Erythroblast (primary cell): ENCODE results near the gene SPOP.
"Not testable (repeated sequence)": the region's sequence is repeated elsewhere in the genome, so short reads cannot be mapped to it uniquely, and the experiment has no call there.

Source experiments
- DNase-seq, 2 experiments: peaks; one replicate each; lab custom pipeline; 2025; lab: John Stamatoyannopoulos, UW
- GATA1 ChIP-seq: IDR thresholded peaks from 2 replicates; pipeline ENCODE4 v1.6.1; 2011; ENCODE audit warnings: low read depth, mild to moderate bottlenecking, control low read depth, low read length, moderate library complexity
- POLR2A ChIP-seq: IDR thresholded peaks from 2 replicates; pipeline ENCODE4 v1.6.1; 2011; ENCODE audit warnings: mild to moderate bottlenecking, low read length

Gene SPOP

DNA sequence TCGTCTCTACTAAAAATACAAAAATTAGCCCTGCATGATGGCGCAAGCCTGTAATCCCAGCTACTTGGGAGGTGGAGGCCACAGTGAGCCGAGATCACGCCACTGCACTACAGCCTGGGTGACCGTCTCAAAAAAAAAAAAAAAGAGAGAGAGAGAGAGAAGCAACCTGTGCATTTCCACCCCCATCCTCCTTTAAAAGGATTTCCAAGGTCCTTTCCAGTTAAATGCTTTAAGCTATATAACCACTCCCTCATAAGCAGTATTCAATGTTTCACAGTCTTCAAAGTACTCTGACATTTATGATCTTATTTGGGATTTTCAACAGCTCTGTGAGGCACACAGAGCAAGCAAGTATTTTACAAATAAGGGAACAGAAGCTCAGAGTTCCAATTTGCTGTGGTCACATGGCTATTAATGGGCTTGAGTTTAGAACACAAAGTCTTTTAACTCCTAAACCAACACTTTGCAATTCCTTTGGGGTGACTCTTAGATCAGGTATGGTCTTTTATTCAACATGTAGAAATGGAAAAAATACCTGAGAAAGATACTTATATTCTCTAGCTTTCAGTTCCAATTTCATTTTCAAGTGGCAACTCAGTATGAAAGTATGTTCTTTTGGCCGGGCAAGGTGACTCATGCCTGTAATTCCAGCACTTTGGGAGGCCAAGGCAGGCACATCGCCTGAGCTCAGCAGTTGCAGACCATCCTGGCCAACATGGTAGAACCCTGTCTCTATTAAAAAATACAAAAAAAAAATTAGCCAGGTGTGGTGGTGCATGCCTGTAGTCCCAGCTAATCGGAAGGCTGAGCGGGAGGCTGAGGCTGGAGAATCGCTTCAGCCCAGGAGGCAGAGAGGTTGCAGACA lies 31.3 kb downstream of the SPOP start:
- DNase-seq: no peak

DNA sequence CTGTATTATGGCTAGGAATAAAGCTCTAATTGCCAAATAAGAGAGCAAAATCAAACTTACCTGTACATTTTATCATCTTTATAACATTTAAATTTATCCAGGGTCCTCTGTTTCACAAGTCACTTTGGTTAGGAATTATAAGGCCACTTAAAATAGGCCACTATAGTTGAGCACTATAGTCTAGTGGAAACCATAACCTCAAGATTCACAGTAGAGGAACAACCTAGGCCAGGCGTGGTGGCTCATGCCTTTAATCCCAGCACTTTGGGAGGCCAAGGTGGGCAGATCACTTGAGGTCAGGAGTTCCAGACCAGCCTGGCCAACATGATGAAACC lies 31.9 kb downstream of the SPOP start:
- not testable (repeated sequence) for DNase-seq

More for the DNA sequence above, 31.3 kb downstream of the SPOP start:
- TF ChIP-seq GATA1: no peak
- no peak for TF ChIP-seq POLR2A

DNA sequence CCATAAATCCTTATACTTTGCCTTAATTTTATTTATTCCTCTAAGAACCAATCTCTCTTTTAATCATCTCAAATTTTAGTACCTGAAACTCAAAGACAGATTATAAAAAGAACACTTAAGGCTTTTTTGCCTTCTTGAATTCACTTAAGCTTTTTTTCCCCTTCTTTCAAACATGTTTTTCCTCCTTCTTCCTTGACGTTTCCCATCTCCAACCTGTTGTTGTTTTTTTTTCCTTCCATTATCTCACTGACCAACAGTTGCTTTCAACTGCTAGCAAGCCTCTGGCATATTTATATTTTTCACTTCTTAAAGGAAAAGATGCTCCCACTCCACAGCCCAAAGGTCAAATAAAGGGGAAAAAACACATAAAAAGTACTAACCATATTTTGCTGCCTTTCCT lies 32.2 kb downstream of the SPOP start:
- DNase-seq: no peak
- TF ChIP-seq POLR2A: no peak
- TF ChIP-seq GATA1: no peak

DNA sequence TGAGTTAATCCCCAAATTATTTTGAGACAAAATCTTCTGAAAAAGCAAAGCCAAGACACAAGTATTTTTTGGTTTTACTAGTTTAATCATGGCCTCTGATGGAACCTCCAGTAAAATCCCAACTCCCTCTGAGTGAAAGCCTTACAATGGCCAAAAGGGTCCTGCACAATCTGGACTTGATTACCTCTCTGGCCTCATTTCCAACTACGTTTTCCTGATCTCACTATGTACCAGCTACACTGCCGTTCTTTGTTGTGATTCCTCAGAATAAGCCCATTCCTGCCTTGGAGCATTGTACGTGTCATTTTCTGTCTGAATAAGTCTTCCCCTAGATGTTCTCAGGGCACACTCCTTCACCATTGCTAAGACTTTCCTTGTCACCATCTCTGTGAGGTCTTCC lies 37.3 kb downstream of the SPOP start:
- no peak for DNase-seq
- TF ChIP-seq GATA1: no peak
- TF ChIP-seq POLR2A: no peak

DNA sequence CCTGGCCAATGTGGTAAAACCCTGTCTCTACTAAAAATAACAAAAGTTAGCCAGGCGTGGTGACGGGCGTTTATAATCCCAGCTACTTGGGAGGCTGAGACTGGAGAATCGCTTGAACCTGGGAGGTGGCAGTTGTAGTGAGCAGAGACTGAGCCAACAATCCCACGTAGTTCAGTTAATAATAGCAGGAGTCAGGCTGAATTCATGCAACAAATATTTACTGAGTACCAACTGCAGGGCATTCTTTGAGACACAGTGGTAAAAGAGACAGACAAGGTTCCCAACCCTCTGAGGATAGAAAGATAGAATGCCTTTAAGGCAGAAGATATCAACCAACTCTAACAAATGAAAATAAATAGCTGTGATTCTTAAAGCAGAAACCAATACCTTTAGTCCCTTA lies 39.1 kb downstream of the SPOP start:
- no peak for DNase-seq

DNA sequence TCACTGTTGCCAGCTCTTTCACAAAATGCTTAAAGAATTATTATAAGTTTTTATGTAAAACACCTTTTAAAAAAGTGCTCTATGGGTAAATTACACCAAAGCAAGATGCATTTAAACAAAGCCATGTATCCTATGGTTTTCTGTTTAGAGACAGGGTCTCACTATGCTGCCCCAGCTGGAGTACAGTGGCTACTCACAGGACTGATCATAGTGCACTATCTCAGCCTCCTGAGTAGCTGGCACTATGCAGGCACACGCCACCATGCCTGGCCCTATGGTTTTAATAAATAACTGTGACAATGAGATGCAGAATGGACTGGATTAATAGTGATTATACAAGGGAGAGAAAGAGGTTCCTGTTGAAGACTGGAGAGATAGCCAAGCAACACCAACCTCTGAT lies 40.2 kb downstream of the SPOP start:
- TF ChIP-seq POLR2A (no peak), GATA1 (no peak)

More for the DNA sequence above, 39.1 kb downstream of the SPOP start:
- TF ChIP-seq POLR2A (no peak), GATA1 (no peak)

DNA sequence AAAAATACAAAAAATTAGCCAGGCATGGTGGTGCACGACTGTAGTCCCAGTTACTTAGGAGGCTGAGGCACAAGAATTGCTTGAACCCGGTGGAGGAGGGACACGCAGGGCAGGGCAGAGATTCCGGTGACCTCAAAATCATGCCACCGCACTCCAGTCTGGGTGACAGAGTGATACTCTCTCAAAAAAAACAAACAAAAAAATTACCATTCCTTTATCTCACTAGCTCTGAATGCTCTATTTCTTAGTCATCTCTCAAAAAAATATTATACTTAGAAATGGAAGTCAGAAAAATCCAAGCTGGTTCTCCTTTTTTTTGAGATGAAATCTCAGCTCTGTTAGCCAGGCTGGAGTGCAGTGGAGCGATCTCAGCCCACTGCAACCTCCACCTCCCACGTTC lies 40.8 kb downstream of the SPOP start:
- DNase-seq: no peak
- TF ChIP-seq POLR2A (no peak), GATA1 (no peak)

More for the DNA sequence above, 40.2 kb downstream of the SPOP start:
- no peak for DNase-seq

DNA sequence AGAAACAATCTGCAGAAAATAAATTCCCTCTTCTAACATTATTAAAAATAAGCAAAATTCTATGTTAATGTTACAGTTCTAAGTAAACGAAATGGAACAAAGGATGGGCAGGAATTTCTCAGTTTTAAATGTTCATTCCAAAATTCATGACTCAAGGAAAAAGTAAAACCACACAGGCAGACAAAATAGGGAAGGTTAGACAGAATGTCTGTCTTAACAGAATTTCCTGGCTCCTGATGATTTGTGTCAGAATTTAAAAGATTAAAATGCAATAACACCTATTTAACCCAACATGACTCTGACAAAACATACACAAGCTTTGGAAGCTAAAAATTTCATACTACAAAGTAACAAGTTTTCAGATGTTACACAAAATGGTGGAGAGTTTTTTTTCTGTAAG lies 42.8 kb downstream of the SPOP start:
- TF ChIP-seq POLR2A (no peak), GATA1 (no peak)
- DNase-seq: no peak

DNA sequence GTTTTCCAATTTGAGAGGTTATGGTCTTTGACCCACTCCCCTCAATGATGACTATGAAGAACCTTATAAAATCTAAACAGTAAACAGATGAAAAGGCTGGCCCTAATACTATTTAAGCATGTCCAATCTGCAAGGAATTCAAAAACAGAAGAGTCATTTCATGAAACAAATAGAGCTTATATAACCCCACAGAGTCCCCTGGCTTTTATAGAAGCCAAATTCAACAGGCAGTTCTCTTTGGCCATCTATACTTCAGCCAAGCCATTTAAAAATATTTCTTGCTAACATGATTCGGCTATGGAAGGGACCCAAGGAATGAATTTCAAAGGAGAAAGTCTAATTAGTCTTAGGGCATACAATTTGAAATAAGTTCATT lies 43.4 kb downstream of the SPOP start:
- DNase-seq: no peak
- no peak for TF ChIP-seq POLR2A
- no peak for TF ChIP-seq GATA1

DNA sequence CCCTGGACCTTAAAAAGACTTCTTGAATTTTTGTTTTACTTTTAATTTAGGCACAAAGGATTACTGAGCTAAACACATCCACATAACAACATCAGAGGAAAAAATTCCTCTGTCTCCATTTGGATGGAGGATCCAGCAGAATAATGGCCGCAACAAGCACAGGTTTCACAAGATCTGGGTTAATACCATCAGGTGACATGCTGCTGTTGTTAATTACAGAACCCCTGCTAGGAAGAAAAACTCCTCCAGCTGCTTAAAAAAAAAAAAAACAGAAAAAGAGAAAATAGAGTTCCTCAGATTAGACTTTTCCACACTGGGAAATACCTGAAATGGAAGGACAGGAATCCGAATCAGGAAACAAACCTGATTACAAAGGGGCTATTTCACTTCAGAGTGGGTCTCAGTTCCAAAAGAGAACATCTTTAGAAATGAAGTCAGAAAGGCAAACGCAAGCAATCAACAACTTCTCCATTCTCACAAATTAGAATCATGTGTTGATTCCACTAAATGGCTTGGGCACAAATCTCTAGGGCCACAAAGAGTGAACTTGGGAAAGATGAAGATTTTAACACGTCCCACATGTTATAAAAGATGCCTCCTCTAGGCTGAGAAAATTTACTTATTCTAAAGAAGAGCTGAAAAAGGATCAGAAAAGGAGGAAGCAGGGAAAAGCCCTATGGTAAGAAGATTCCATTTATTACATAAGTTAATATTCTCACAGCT lies 44.0 kb downstream of the SPOP start:
- no peak for DNase-seq
- TF ChIP-seq POLR2A: no peak

DNA sequence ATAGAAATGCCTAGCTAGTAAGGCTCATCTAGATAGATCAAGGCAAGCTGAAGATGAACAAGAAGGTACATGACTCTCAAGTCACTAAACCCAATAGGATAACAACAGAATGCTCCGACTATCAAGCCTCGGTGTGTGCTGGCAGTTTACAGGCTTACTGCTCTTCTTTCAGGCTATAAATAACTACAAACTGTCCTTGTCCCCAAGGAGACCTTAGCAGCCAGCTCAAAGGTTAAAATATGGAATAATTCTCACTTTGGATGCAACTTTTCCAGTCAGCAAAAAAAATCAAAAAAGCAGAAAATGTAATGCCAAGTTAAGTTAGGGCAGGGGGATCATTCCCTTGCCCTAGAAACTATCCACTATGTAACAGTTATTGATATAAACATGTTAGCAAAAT lies 44.6 kb downstream of the SPOP start:
- no peak for DNase-seq
- no peak for TF ChIP-seq POLR2A
- no peak for TF ChIP-seq GATA1

DNA sequence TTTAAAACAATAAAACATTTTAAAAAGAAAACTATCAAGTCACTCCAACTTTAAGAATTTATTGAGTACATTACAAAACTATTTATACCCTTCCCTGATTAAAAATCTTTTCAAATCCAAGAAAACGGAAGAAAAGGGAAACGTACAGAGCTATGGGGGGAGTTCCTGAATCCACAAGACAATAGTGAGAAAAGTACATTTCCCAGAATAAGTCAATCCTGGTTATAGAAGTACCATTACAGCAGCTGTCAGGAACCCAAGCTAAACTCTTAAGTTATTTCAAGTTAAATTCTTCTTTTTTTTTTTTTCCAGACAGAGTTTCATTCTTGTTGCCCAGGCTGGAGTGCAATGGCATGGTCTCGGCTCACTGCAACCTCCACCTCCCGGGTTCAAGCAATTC lies 45.7 kb downstream of the SPOP start:
- TF ChIP-seq POLR2A: no peak
- no peak for TF ChIP-seq GATA1
- DNase-seq: no peak

DNA sequence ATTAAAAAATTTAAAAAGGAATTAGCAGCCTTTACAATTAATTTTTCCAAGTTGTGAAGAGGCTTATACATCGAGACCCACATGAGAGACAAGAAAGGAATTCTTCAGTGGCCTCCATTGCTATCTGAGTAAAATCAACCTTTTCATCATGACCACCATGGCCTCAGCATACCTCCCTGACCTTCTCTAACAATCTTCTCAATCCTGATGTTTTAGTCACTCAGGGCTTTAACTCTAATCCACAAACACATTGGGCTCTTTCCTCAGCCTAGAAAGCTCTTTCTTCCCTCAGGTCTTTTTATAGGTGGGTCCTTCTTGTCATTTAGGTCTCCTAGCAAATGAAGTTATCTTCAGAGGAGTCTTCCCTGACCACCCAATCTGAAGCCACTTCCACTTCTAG lies 46.4 kb downstream of the SPOP start:
- no peak for DNase-seq
- TF ChIP-seq GATA1 (no peak), POLR2A (no peak)

DNA sequence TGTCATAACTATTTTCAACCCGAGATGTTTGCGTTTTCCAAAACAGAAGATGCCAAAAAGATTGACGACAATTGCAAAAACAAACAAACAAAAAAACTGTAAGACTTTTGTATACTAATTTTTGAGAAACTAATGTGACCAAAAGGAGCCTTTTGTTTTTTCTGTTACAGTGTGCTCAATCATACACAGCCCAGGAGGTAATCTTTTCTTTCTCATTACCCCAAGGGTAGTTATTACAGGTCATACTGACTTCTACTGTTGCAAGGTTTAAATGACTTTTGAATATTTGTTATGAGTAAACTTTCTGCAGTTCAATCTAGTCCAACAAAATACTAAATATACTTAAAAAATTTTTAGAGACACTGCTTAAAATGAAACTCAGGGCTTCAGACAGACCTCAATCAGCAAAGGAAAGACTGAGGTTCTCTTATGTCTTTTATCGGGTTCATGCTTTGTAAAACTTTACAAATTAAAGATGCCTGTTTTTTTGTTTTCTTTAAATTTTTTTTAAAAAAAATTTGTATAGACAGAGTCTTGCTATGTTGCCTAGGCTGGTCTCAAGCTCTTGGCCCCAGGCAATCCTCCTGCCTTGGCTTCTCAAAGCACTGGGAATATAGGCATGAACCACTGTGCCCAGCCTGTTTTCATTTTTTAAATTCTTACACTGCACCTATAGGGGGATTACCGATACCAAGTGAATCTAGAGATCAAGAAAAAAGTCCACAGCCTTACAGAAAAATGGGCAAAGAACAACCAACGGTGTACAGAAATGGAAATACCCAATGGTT lies 47.6 kb downstream of the SPOP start:
- no peak for DNase-seq
- TF ChIP-seq POLR2A: no peak
- TF ChIP-seq GATA1: no peak
